Muscle of arm (tissue), 12 donors: ENCODE data around the gene LRRC8E. TPM values are rescaled to one million over a fixed set of nuclear protein-coding genes. Genes with fewer than 3 reads are reported as not detected.
"Not testable (repeated sequence)": the region's sequence is repeated elsewhere in the genome, so short reads cannot be mapped to it uniquely, and the experiment has no call there.

Source experiments
- DNase-seq: peaks from one replicate; pipeline ENCODE4 v3.0.0-alpha.2; 2013
- polyA plus RNA-seq, 12 donors: library from polyadenylated mRNA; unstranded; fragments of 120-200 nt; gene quantifications; one replicate each; pipeline ENCODE4 v1.2.1, GENCODE V29; 2013; ENCODE audit not compliant: insufficient read length in 12 of 12

Gene LRRC8E
- polyA plus RNA-seq, 12 donors: 0.12 to 1.2 (median 0.41) TPM; not detected in 5

GRCh38 chr19:7853770-7854128, 34.6 kb upstream of the LRRC8E start:
- DNase-seq: no peak

GRCh38 chr19:7855426-7856108, 32.7 kb upstream of the LRRC8E start:
- DNase-seq: no peak

GRCh38 chr19:7856109-7856591, 32.2 kb upstream of the LRRC8E start:
- DNase-seq: no peak

GRCh38 chr19:7856679-7857663, 31.3 kb upstream of the LRRC8E start:
- no peak for DNase-seq

GRCh38 chr19:7857727-7858108, 30.6 kb upstream of the LRRC8E start:
- DNase-seq: no peak

- DNase-seq: no peak
These were observed 30.1 kb upstream of the LRRC8E start for GRCh38 chr19:7858109-7858770.

- DNase-seq: not testable (repeated sequence)
These were observed 29.2 kb upstream of the LRRC8E start for GRCh38 chr19:7859087-7859486.

GRCh38 chr19:7859831-7860713, 28.2 kb upstream of the LRRC8E start:
- DNase-seq: no peak

GRCh38 chr19:7860714-7861618, 27.3 kb upstream of the LRRC8E start:
- DNase-seq: no peak

- DNase-seq: no peak
These were observed 26.5 kb upstream of the LRRC8E start for GRCh38 chr19:7861619-7862412.

- DNase-seq: no peak
These were observed 25.8 kb upstream of the LRRC8E start for GRCh38 chr19:7862413-7862951.

- DNase-seq: no peak
These were observed 24.9 kb upstream of the LRRC8E start for GRCh38 chr19:7863157-7863970.

- no peak for DNase-seq
These were observed 24.2 kb upstream of the LRRC8E start for GRCh38 chr19:7863971-7864689.

- DNase-seq: no peak
These were observed 23.6 kb upstream of the LRRC8E start for GRCh38 chr19:7864690-7865074.

GRCh38 chr19:7865262-7865911, 22.9 kb upstream of the LRRC8E start:
- DNase-seq: no peak

GRCh38 chr19:7866399-7867091, 21.8 kb upstream of the LRRC8E start:
- no peak for DNase-seq
